D721Med (cell line): ENCODE measurements around the gene PEX7.
A peak's percentile ranks its signal among the peaks of the same experiment; 100 is the strongest.
"Not testable (repeated sequence)": the region's sequence is repeated elsewhere in the genome, so short reads cannot be mapped to it uniquely, and the experiment has no call there.

Experiments used
- DNase-seq: peaks from one replicate; pipeline ENCODE4 v3.0.0; 2011; ENCODE audit warnings: low spot score; ENCODE audit not compliant: insufficient read length
- FAIRE-seq: peaks from 2 replicates; lab custom pipeline; 2011; peaks lifted over from hg19 to GRCh38; lab: Jason Lieb, UNC
- CTCF ChIP-seq: IDR thresholded peaks from 2 replicates; pipeline ENCODE4 v1.5.1; 2012; ENCODE audit warnings: mild to moderate bottlenecking, control low read depth; ENCODE audit not compliant: insufficient read depth; ENCODE audit errors: missing control alignments

The PEX7 gene

GRCh38 chr6:136846046-136846445 lies 23.7 kb downstream of the PEX7 start:
- no peak for DNase-seq
- no peak for FAIRE-seq
- TF ChIP-seq CTCF: peak; percentile 83

- not testable (repeated sequence) for FAIRE-seq
Measured at GRCh38 chr6:136846477-136846876, 24.1 kb downstream of the PEX7 start.

GRCh38 chr6:136849979-136850563 lies 27.7 kb downstream of the PEX7 start:
- not testable (repeated sequence) for FAIRE-seq, DNase-seq

More at GRCh38 chr6:136846477-136846876, 24.1 kb downstream of the PEX7 start:
- DNase-seq: not testable (repeated sequence)

- no peak for TF ChIP-seq CTCF
- no peak for DNase-seq
Measured at GRCh38 chr6:136859430-136859829, 37.0 kb downstream of the PEX7 start.

GRCh38 chr6:136860043-136860442 lies 37.7 kb downstream of the PEX7 start:
- FAIRE-seq: no peak
- no peak for TF ChIP-seq CTCF
- DNase-seq: no peak

More at GRCh38 chr6:136859430-136859829, 37.0 kb downstream of the PEX7 start:
- FAIRE-seq: no peak

- FAIRE-seq (no peak), DNase-seq (no peak)
- no peak for TF ChIP-seq CTCF
Measured at GRCh38 chr6:136862662-136863061, 40.3 kb downstream of the PEX7 start.

GRCh38 chr6:136863752-136864151 lies 41.4 kb downstream of the PEX7 start:
- TF ChIP-seq CTCF: no peak
- DNase-seq: no peak
- no peak for FAIRE-seq

GRCh38 chr6:136864676-136865075 lies 42.3 kb downstream of the PEX7 start:
- FAIRE-seq: no peak
- DNase-seq: no peak
- TF ChIP-seq CTCF: no peak
